RPMI8226 (cell line): ENCODE data around the gene ING5.
A peak's percentile ranks its signal among the peaks of the same experiment; 100 is the strongest.

Experiments
- DNase-seq: peaks from one replicate; pipeline ENCODE4 v3.0.0-alpha.2; 2015

ING5 gene

DNA sequence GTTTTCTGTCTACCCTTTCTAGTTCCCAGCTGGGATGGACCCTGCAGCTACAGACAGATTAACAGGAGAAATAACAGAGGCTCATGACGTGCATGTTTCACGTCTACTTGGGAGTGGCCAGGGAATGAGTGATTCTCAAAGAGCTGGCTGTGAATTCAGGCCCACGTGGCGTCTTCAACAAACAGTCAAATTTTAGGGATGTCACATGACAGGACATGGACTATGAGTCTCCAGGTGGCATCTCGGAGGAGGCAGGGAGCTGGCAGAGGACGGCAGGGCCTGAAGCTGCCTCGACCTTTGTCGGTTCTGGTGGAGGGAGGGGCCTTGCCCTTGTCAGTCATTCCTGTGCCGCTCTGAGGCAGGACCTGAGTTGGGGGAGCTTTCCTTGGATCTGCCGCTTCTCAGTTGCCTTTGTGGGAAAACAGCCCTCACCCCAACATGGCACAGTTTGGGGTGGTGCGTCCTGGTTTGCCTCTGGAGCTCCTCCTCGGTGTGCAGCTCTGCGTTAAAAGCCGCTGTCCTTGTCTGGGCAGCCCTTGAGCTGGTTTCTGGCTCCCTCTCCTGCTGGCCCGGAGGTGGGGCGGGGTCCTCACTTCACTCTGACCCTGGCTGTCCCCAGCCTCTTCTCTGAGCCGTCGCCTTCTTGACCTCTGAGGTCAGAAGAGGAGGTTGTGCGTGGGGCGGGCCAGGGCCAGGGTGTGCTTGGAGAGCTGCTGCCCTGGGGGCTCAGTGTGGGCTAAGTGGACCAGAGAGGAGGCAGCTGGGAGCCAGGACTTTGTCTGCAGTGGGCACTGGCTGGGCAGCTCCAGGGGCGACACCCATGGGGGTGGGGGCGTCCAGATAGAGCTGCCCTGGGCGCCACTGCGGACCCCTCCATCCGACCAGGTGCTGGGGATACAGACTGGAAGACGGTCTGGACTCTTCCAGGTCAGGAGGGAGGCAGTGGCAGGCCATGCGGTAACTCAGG, 62.7 kb downstream of the ING5 start:
- no peak for DNase-seq

DNA sequence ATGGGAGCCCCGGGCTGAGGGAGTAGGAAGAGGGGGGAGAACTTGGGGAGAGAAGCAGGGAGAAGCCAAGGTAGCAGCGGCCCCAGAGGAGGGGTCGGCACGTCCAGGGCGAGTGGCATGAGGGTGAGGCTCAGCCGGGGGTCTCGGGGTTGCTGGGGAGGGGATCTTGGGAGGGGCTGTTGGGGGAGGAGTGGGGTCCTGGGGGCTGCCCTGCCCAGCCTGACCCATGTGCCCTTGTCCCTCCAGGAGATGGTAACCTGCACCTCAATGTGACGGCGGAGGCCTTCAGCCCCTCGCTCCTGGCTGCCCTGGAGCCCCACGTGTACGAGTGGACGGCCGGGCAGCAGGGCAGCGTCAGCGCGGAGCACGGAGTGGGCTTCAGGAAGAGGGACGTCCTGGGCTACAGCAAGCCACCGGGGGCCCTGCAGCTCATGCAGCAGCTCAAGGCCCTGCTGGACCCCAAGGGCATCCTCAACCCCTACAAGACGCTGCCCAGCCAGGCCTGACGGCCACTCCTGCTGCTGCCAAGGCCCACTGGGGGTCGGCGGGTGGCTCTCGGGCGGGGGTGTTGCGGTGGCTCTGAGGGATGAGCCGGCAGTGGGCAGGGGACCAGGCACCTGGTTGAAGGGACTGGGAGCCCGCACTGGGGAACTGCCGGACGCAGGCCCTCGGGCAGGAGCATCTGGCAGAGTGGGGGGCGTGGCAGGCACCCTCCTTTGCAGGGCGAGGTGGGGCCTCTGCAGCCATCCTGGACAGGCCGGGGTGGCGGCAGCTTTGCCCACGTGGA, 65.8 kb downstream of the ING5 start:
- no peak for DNase-seq

DNA sequence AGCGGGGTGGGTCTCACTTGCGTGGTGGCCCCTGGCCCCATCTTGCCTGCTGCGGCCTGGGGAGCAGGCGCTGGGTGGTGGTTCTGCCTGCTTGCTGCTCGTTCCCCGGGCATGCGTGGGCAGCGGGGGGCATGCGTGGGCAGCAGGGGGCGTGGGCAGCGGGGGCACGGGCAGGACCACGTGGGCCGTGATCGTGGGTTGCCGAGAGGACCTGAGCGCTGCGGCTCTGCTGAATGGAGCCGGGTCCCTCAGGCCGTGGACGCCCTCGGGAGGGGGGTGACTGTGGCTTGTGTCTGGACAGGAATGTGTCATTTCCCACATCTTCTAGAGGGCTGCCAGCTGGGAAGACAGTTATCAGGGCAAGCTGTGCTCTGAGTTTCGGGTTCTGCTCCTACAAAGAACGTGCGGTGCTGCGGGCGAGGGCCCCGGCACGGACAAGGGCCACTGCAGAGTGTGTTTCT, 66.4 kb downstream of the ING5 start:
- no peak for DNase-seq

DNA sequence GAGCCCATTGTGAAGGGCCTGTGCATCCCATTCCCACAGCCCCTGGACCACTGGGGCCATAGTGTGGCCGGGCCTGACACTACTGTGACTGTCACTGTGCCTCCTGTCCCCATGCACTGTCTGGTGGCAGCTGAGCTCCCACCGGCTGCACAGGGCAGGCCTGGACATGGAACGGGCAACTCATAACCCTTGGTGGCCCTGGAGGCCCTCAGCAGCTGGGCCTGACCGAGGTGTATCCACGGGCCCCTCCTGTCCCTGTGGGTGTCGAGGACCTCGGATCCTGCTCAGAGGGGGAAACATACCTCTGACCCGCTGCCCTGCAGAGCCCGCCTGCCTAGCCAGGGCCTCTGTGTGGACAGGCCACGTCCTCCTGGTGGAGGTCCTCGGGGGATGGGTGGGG, 67.0 kb downstream of the ING5 start:
- DNase-seq = no peak

DNA sequence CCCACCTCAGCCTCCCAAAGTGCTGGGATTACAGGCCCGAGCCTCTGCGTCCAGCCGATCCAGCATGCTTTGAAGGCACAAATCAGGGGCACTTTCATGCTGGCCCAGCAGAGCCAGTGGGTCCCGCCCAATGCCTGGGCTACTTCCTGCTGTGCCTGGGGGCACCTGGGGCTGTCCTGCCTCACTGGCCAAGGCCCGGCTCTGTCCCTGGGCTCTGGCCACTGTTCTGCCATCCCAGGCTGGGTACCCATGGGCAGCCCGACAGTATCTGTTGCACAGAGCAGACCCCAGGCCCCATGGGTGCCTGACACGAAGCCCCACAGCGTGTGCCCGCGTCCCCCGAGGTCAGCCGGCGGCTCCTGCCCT, 68.0 kb downstream of the ING5 start:
- no peak for DNase-seq

DNA sequence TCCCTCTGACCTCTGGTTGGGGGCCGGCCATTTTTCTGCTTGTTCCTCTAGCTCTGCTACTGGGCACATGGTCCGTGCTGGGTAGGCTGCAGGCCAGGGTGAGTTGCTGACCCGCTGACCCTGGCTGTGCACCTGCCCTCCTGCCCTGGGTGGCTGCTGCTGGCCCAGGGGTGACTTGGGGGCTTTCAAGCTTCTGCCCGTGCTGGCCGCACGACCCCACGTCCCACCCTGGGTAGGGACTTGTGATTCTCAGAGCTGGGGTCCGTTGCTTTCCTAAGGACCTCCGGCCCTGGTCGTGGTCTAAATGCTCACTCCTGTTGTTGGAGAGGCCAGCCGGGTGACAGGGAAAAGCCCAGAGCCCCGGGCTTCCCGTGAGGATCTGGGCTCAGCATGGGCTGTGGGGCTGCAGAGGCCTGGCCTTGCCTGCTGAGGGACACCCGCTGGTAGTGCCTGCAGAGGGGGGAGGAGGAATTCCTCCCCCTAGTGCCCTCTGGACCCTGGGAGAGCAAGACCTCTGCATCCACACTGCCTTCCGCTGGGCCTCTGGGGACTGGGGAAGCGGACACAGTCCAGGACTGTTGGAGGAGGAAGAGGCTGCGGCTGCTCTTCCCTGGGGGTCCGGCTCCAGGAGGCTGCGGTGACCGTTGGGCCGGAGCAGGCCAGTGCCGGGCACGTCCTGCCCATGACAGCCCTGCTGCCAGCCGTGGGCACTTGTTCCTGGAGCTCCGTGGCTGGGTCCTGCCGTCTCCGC, 68.5 kb downstream of the ING5 start:
- DNase-seq = no peak

DNA sequence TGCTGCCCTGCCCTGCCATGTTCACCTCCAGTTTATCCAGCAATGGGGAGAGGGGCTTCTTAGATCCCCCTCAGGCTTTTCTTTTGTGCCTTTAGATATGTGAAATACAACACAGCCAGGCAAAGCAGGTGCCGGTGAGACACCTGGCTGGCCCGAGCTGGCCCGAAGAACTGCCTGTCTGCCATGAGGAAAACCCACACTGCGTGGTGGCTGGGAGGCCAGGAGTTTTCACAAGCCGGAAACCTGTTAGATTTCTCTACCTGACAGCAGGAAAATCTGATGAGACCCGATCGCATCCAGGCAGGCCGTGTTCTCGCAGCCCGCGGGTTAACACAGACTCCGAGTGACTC, 69.1 kb downstream of the ING5 start:
- no peak for DNase-seq

DNA sequence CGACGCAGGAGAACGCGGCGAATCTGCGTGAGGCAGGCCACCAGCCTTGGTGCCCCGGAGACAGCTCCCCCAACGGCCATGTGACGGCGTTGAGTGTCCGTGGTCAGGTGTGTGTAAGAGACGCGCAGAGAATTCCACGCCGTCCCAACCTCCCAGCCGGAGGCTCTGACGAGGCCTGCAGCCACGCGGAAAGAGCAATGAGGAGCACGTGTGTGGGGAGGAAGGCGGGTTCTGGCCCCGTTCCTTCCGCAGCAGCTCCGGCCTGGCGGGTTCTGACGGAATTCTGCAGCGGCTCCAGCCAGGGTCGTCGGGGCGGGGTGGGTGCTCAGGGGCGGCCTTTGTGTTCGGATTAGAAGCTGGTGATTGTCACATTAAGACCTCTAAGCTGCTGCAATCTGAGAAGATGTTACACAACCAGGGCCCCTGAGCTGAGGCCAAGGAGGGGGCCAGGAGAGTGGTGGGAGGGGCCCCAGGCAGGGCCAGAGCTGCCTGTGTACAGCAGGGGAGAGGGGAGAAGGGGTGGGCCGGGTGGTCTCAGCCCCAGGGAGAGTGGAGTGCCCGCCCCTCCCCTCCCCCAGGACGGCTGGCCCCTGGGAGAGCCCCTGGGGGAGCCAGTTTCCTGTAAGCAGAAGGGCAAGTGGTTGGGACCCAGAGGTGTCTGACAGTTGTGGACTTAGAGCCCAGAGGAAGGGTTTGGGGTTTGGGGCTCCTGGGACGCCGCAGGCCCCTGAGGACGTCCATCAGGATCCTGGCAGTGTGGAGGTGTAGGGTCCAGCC, 69.6 kb downstream of the ING5 start:
- DNase-seq = no peak

DNA sequence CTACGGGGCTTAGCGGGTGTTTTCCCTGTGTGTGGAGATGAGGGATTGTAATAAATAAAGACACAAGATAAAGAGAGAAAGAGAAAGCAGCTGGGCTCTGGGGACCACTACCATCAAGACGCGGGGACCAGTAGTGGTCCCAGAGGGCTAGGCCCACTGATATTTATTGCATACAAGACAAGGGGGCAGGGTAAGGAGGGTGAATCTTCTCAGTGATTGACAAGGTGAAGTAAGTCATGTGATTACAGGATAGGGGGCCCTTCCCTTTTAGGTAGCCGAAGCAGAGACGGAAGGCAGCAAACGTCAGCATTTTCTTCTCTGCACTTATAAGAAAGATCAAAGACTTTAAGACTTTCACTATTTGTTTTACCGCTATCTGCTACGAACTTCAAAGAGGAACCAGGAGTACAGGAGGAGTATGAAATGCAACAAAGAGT, 70.2 kb downstream of the ING5 start:
- DNase-seq = peak; percentile 51

DNA sequence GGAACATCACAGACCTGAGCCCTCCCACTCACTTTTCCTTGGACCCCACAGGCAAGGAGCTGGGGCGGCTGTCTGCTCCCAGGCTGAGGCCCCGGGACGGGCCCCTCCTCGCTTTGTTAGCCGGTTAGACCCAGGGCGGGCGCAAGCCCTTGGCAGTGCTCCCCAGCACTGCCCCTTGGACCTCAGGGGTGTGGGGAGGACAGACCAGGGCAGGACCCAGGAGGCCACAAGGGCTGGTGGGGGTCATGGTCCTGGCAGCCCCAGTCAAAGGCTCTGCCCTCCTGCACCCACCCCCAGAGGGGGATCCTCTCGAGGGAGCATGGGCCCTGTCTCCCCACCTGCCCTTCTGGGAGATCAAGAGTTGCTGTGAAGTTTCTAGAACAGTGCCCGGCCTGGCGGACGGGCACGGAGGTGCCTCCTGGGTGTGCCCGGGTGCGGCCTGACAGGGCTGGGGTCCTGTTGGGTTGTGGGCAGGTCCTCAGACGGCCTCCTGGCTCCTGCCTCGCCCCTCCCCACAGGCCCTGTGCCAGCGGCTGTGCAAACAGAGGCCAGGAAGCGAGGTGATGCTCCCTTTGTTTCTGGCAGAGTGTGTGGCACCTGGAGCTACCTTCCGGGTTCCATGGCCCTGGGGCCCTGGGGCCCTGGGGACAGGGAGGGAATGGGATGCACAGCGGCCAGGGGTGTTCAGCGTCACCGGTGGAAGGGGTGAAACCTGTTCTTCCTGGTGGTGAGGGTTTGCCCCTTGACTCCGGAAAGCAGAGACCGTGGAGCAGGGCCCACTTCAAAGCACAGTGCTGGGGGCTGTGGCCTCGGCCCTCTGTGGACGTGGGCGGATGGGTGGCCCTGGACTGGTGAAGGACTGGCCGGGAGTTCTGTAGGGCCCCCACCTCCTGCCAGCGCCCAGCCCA, 71.9 kb downstream of the ING5 start:
- DNase-seq = no peak

DNA sequence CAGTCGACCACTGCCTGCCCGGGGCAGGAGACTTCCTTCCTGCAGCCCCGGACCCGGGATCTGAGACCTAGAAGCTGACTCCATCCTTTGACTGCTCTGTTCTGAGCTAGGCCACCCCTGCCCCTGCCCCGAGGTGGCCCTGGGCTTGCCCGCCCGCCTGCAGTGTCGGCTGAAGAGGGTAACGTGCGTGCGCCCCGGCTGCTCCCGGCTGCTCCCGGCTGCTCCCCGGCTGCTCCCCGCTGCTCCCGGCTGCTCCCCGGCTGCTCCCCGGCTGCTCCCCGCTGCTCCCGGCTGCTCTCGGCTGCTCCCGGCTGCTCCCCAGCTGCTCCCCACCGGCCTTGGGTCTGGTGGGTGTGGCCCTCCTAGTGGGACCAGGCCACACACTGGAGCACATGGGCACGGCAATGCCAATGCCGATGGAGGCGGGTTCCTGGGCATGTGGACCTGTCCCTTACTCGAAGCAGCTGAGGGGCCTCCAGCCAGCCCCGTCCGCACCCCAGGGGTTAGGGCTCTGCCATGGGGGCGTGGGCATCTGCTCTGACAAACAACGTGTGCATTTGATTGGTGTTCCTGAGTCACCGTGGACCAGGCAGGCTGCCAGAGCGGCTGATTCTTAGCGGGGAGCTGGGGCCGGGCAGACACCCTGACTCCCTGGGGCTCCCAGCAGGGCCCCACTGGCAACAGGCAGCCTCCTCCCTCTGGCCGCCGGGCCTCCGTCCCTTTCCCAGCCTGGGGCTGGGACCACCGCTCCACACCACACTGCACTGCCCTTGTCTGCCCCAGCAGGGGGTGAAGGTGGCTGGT, 72.8 kb downstream of the ING5 start:
- DNase-seq = no peak

DNA sequence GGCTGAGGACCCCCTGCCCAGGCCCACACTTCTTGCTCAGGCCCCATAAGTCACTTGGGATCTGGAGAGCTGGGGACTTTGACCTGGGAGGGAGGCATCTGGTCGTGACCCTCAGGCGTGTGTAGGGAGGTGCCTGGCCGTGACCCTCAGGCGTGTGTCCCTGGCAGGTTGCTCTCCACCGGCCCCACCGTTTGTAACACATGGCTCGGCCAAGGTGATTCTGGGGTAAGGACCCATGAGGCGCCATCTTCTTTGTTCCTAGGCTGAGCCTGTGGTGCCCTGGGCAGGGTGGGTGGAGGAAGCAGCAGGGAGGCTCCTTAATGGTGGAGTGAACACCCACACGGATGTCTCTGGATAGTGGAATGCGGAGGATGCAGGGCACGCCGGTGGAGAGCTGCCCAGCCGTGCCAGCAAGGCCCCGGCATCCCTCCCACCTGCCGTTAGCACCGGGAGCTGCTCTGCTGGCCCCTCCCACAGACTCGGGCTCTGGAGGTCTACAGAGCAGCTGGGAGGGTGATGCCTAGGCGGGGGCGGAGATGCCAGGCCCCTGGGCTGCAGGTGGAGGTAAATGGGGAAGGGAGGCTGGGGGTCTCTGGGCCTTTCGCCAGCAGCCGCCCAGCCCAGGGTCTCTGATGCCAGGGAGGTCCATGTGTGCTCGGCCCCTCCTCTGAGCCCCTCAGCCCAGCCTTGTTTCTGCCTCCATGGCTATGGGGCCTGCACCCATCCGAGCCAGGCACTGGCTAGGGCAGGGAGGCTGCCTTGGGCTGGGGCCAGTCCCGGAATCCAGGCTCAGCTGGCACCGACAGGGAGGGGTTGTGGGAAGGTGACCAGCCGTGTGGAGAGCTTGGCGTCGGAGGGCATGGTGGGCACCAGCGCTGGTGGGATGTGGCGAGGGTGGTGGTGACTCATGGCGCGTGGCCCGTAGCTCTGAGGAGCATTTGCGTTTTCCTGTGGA, 73.7 kb downstream of the ING5 start:
- DNase-seq = no peak

DNA sequence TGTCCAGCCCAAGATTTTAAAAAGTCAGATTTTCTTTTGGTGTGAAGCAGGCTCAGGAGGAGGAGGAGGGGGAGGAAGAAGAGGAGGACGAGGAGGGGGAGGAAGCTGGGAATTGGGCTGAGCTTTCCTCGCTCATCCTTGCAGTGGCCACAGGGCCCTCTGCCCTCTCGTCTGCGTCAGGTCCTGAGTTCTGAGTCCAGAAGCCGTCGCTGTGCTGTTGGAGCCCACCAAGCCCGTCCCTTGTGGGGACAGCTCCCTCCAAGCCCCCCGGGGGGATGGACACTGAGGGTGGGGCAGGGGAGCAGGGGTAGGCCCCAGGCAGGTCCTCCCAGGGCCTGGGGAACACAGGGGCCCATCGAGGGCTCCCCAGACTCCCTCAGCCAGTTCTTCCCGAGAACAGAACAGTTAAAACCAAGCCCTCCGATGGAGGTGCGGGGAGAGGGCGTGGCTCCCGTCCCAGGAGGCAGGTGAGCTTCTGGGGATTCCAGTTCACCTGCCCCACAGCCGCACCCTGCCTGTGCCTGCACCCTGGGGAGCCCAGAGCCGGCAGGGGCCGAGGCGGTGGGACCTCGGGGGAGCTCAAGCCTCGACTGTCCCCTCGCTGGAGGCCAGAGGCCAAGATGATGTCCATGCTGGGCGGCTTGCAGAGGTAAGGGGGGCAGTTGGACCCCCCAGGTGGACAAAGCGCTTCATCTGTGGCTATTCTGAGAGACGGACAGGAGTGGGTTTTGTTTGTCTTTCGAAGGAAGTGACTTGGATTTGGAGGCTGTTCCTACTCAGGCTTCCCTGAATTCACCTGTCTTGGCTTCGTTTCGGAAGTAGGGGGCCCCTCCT, 74.7 kb downstream of the ING5 start, which contains the start of gene GAL3ST2:
TSS of gene GAL3ST2 (plus strand) at position 487 of the 834 bp plus-strand sequence. CDS start at position 621, 134 bp downstream.
- DNase-seq = no peak

DNA sequence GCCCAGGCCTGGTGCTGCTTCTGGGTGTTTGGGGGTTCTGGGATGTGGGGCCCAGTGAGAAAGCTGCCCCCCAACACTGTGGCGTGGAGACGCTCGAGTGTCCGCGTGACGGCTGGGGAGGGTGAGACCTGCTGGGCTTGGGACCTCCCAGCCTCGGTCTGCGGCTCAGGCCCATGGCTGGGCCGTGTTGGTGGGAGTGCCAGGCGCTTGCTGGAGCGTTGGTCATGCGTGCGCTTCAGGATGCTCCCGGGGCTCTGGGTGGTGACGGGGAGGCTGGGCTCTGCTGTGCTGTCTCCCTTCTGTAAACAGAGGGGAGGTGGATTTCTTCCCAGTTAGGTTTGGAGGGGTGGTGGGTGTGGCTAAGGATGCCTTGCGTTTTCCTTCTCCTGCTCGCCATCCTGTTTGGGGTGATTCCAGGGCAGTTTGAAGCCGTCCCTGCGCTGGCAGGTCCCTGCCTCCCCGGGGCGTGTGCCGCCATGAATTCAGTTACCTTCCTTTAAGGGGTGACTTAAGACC, 75.4 kb downstream of the ING5 start:
- no peak for DNase-seq

DNA sequence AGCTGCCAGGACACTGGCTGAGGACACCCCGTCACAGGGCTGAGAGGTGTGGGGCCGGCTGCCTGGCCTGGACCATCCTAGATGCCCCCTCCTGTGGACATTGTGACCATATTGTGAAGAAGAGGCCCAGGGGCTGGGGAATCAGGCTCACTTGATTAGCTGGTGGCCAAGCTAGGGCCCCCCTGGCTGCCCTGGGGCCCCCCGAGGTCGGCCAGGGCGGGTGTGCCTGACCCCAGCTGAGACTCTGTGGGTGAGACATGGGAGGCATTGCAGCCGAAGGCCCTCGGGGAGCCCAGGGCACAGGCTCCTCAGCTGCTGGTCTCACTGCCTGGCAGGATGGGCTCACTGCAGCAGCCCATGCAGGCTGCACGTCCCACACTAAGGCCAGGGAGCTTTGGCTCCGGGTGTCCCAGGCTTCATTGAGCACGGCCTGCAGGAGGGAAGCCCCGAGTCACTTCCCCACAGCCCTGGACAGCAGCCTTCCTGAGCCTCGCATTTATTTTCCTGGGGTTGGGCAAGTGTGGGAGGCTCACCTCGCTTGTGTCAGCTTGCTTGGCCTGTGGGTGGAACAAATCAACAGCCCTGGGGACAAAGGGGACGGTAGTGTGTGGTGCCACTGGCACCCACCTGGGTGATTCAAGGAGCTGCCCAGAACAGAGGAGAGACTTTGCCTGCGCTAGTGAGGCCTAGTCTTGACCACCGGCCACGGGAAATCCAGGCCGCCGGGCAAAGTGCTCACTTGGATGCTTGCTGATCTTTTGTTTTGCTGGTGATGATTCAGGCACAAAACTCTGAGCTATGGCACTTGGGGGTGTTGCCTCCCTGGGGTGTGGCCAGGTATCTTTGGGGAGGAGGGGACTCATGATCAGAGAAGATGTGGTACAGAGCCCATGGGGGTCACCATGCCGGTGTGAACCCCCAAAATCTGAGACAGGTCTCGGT, 76.1 kb downstream of the ING5 start:
- DNase-seq = no peak
